Measurements from ENCODE around the gene COBL. TPM values are rescaled to one million over a fixed set of nuclear protein-coding genes. Genes with fewer than 3 reads are reported as not detected.

COBL gene
- total RNA-seq, 1 donor from 2014 or later, result 53.2 TPM

GRCh38 chr7:51058764-51059163, 257.8 kb downstream of the COBL start:
- H3K4me3 ChIP-seq (ENCODE audit: low read length in 3 of 3), result no peak overlapping the region
- no peaks in the 10 kb centered on the region for H3K27me3 ChIP-seq (ENCODE audit: control insufficient read depth in 3 of 3, insufficient read depth in 3 of 3, low read length in 3 of 3)
- H3K27ac ChIP-seq (ENCODE audit: low read depth, low read length), result no peak overlapping the region
- no peaks in the 10 kb centered on the region for H3K9me3 ChIP-seq (ENCODE audit: control insufficient read depth in 3 of 3, low read length in 3 of 3)
- H3K9ac ChIP-seq (ENCODE audit: low read depth in 1 of 3, low read length in 3 of 3), result no peak overlapping the region
- H3K4me1 ChIP-seq (ENCODE audit: control insufficient read depth in 3 of 3, insufficient read depth in 3 of 3, low read length in 3 of 3), result peaks cover 0 to 9% (median 7%) of the 10 kb centered on the region in 3 donors
- H3K36me3 ChIP-seq (ENCODE audit: control insufficient read depth in 3 of 3, insufficient read depth in 3 of 3, low read length in 3 of 3), result no peaks in the 10 kb centered on the region

DNA sequence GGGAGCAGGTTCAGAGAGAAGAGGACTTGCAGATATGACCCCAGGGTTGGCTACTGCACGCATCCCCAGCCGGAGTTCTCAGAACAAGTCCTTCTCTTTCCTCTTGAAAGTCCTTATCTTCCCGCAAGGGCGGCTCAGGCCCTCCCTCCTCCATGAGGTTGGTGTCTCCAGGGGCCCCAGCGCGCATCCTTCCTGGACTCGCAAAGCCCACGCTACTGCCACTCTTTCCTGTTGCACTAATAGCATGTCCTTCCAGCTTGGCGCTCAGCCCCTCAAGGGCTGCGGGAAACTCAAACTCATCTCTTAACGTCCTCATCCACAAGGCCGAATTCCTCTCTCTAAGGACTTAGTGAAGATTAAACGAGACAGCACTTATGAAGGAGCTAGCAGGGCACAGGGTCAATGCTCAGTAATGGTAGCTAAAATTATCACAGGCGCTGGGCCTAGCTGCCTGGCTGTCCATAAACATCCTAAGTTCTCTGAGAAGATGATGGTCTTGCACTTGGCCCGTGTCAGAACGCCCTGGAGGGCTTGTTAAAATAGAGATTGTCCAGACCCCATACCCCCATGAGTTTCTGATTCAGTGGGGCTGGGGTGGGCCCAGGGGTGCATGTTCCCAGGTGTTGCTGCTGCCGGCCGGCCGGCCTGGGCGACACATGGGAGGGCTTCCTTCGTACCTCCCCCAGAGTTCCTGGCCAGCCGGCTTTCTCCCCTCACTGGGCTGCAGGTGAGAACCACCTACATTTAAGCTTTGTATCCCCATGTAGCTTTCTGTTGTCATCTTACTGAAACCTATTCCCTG, 261.4 kb downstream of the COBL start:
- no peak overlapping the region for H3K4me3 ChIP-seq (ENCODE audit: low read length in 3 of 3)
- H3K27ac ChIP-seq (ENCODE audit: low read depth, low read length), result no peak overlapping the region
- no peaks in the 10 kb centered on the region for H3K9me3 ChIP-seq (ENCODE audit: control insufficient read depth in 3 of 3, low read length in 3 of 3)
- H3K36me3 ChIP-seq (ENCODE audit: control insufficient read depth in 3 of 3, insufficient read depth in 3 of 3, low read length in 3 of 3), result no peaks in the 10 kb centered on the region
- no peak overlapping the region for H3K9ac ChIP-seq (ENCODE audit: low read depth in 1 of 3, low read length in 3 of 3)
- H3K27me3 ChIP-seq (ENCODE audit: control insufficient read depth in 3 of 3, insufficient read depth in 3 of 3, low read length in 3 of 3), result peaks cover 0 to 3% (median 0%) of the 10 kb centered on the region in 3 donors
- no peaks in the 10 kb centered on the region for H3K4me1 ChIP-seq (ENCODE audit: control insufficient read depth in 3 of 3, insufficient read depth in 3 of 3, low read length in 3 of 3)

- H3K27ac ChIP-seq (ENCODE audit: low read depth, low read length), result no peak overlapping the region
- H3K9ac ChIP-seq (ENCODE audit: low read depth in 1 of 3, low read length in 3 of 3), result no peak overlapping the region
- no peak overlapping the region for H3K4me3 ChIP-seq (ENCODE audit: low read length in 3 of 3)
- no peaks in the 10 kb centered on the region for H3K36me3 ChIP-seq (ENCODE audit: control insufficient read depth in 3 of 3, insufficient read depth in 3 of 3, low read length in 3 of 3)
- H3K27me3 ChIP-seq (ENCODE audit: control insufficient read depth in 3 of 3, insufficient read depth in 3 of 3, low read length in 3 of 3), result peaks cover 0 to 3% (median 0%) of the 10 kb centered on the region in 3 donors
- H3K9me3 ChIP-seq (ENCODE audit: control insufficient read depth in 3 of 3, low read length in 3 of 3), result no peaks in the 10 kb centered on the region
- H3K4me1 ChIP-seq (ENCODE audit: control insufficient read depth in 3 of 3, insufficient read depth in 3 of 3, low read length in 3 of 3), result no peaks in the 10 kb centered on the region
Measured at GRCh38 chr7:51054231-51054630, 262.4 kb downstream of the COBL start.

DNA sequence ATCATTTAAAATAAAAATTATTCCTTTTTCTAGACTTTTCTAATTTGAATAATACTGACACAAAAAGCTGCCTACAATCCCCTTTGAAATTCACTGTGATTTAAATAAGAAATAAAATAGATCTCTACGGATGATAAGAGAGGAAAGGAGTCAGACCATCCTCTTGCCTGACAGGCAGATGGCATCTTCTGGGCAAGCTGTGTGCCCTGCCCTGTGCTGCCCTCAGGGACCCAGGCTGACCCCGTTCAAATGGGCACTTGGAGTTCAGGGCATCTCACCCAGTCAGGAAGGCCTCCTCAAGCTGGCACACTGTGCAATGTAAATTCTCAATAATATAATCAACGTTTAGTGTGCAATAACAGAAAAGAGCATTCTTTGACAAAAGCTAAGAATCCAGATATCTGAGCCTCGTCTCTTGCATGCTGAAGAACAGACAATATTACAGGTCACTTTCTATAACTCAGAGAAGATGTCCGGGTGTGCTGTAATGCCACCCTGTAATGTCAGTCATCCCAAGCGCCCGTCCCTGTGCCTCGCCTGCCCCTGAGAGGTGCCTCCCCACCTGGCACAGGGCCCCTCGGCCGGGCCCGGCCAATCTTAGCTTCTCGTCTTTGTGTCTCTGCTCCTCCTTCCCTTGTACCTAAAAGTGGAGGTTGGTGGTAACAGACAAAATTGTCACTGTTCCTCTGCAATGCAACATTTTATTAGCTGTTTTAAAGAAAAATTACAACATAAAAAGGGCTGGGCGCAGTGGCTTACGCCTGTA, 263.3 kb downstream of the COBL start:
- H3K9ac ChIP-seq (ENCODE audit: low read depth in 1 of 3, low read length in 3 of 3), result no peak overlapping the region
- H3K4me1 ChIP-seq (ENCODE audit: control insufficient read depth in 3 of 3, insufficient read depth in 3 of 3, low read length in 3 of 3), result no peaks in the 10 kb centered on the region
- H3K27me3 ChIP-seq (ENCODE audit: control insufficient read depth in 3 of 3, insufficient read depth in 3 of 3, low read length in 3 of 3), result peaks cover 0 to 3% (median 0%) of the 10 kb centered on the region in 3 donors
- no peaks in the 10 kb centered on the region for H3K9me3 ChIP-seq (ENCODE audit: control insufficient read depth in 3 of 3, low read length in 3 of 3)
- H3K4me3 ChIP-seq (ENCODE audit: low read length in 3 of 3), result no peak overlapping the region
- no peaks in the 10 kb centered on the region for H3K36me3 ChIP-seq (ENCODE audit: control insufficient read depth in 3 of 3, insufficient read depth in 3 of 3, low read length in 3 of 3)
- H3K27ac ChIP-seq (ENCODE audit: low read depth, low read length), result no peak overlapping the region

GRCh38 chr7:51046482-51046881, 270.1 kb downstream of the COBL start:
- Histone ChIP-seq H3K27ac (ENCODE audit: low read depth, low read length) (no peak overlapping the region), H3K9me3 (ENCODE audit: control insufficient read depth in 3 of 3, low read length in 3 of 3) (no peaks in the 10 kb centered on the region), H3K4me3 (ENCODE audit: low read length in 3 of 3) (no peak overlapping the region), H3K36me3 (ENCODE audit: control insufficient read depth in 3 of 3, insufficient read depth in 3 of 3, low read length in 3 of 3) (no peaks in the 10 kb centered on the region), H3K4me1 (ENCODE audit: control insufficient read depth in 3 of 3, insufficient read depth in 3 of 3, low read length in 3 of 3) (no peaks in the 10 kb centered on the region), H3K9ac (ENCODE audit: low read depth in 1 of 3, low read length in 3 of 3) (no peak overlapping the region), H3K27me3 (ENCODE audit: control insufficient read depth in 3 of 3, insufficient read depth in 3 of 3, low read length in 3 of 3) (peaks cover 0 to under 1% (median 0%) of the 10 kb centered on the region in 3 donors)

DNA sequence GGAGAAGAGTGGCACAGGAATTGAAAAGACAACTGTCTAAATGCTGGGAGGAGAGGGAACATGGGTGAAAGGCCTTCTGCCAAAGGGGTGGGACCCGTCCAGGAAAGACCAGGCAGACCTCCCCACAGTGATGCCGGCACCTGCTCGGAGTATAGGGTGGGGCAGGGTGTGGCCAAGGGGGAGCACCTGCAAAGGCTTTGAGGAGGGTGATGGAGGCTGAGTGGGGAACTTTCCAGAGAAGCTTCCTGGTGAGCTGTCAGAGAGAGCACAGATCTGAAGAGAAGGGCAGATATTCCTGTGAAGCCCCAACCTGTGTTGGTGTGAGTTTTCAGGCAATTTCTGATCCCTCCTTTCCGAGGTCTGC, 270.5 kb downstream of the COBL start:
- Histone ChIP-seq H3K36me3 (ENCODE audit: control insufficient read depth in 3 of 3, insufficient read depth in 3 of 3, low read length in 3 of 3) (no peaks in the 10 kb centered on the region), H3K9ac (ENCODE audit: low read depth in 1 of 3, low read length in 3 of 3) (no peak overlapping the region), H3K4me1 (ENCODE audit: control insufficient read depth in 3 of 3, insufficient read depth in 3 of 3, low read length in 3 of 3) (no peaks in the 10 kb centered on the region), H3K27ac (ENCODE audit: low read depth, low read length) (no peak overlapping the region), H3K9me3 (ENCODE audit: control insufficient read depth in 3 of 3, low read length in 3 of 3) (no peaks in the 10 kb centered on the region), H3K4me3 (ENCODE audit: low read length in 3 of 3) (no peak overlapping the region), H3K27me3 (ENCODE audit: control insufficient read depth in 3 of 3, insufficient read depth in 3 of 3, low read length in 3 of 3) (no peaks in the 10 kb centered on the region)

DNA sequence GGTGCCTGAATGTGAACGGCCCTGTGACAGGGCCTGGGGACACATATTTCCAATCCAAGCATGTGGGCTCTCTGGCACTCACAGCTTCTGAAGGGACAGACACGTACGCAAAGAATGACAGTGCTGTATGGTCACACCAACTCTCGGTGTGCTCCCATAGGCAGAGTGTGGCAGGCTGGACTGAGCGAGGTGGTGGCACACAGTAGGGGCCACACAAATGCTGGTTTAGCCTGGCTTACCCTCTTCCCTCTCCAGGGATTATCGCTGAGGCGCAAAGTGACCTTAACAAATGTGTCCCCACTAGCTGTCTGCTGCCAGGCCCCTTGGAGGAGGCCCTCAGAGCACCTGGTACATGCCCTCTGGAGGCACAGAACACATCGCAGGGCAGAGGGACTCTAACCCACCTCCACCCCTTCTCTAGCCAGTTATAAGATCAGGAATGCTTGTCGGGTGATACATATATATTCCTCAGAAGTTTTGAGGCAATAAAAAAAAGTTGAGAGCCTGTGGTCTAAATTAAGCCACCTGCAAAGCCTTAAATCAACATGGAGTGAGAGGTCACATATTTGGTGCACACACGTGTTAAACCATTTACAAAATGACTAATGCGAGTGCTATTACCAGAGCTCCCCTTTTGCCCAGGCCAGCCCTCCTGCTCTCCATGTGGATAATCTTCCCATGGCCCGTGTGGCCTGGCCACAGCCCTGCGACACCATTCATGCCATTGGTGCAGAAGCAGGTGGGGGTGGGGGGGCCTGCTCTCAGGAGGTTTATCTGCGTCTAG, 271.1 kb downstream of the COBL start:
- Histone ChIP-seq H3K9ac (ENCODE audit: low read depth in 1 of 3, low read length in 3 of 3) (no peak overlapping the region), H3K9me3 (ENCODE audit: control insufficient read depth in 3 of 3, low read length in 3 of 3) (no peaks in the 10 kb centered on the region), H3K4me3 (ENCODE audit: low read length in 3 of 3) (no peak overlapping the region), H3K27me3 (ENCODE audit: control insufficient read depth in 3 of 3, insufficient read depth in 3 of 3, low read length in 3 of 3) (no peaks in the 10 kb centered on the region), H3K4me1 (ENCODE audit: control insufficient read depth in 3 of 3, insufficient read depth in 3 of 3, low read length in 3 of 3) (no peaks in the 10 kb centered on the region), H3K27ac (ENCODE audit: low read depth, low read length) (no peak overlapping the region), H3K36me3 (ENCODE audit: control insufficient read depth in 3 of 3, insufficient read depth in 3 of 3, low read length in 3 of 3) (no peaks in the 10 kb centered on the region)

- Histone ChIP-seq H3K4me1 (ENCODE audit: control insufficient read depth in 3 of 3, insufficient read depth in 3 of 3, low read length in 3 of 3) (no peaks in the 10 kb centered on the region), H3K36me3 (ENCODE audit: control insufficient read depth in 3 of 3, insufficient read depth in 3 of 3, low read length in 3 of 3) (no peaks in the 10 kb centered on the region), H3K9ac (ENCODE audit: low read depth in 1 of 3, low read length in 3 of 3) (no peak overlapping the region), H3K4me3 (ENCODE audit: low read length in 3 of 3) (no peak overlapping the region), H3K27me3 (ENCODE audit: control insufficient read depth in 3 of 3, insufficient read depth in 3 of 3, low read length in 3 of 3) (no peaks in the 10 kb centered on the region), H3K9me3 (ENCODE audit: control insufficient read depth in 3 of 3, low read length in 3 of 3) (no peaks in the 10 kb centered on the region), H3K27ac (ENCODE audit: low read depth, low read length) (no peak overlapping the region)
Measured at GRCh38 chr7:51043461-51043860, 273.1 kb downstream of the COBL start.

DNA sequence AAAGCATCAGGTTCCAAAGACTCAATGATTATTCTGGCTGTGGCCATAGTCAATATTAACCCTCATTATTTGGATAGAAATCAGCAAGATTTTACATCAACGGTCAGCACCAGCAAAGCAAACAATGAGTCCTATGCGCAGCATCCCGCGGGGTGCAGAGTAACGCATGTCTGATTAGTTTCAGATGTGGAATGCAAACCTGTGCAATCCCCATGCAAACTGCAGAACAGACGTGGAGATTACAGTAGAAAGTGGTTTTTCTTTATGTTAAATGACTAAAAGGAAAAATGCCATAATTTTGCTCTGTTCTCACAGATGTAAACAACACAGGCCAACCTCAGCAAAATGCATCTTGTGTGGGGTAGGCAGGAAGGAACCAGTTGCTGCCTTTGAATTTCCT, 275.8 kb downstream of the COBL start:
- Histone ChIP-seq H3K27me3 (ENCODE audit: control insufficient read depth in 3 of 3, insufficient read depth in 3 of 3, low read length in 3 of 3) (no peaks in the 10 kb centered on the region), H3K4me3 (ENCODE audit: low read length in 3 of 3) (no peak overlapping the region), H3K9ac (ENCODE audit: low read depth in 1 of 3, low read length in 3 of 3) (no peak overlapping the region), H3K27ac (ENCODE audit: low read depth, low read length) (no peak overlapping the region), H3K36me3 (ENCODE audit: control insufficient read depth in 3 of 3, insufficient read depth in 3 of 3, low read length in 3 of 3) (no peaks in the 10 kb centered on the region), H3K9me3 (ENCODE audit: control insufficient read depth in 3 of 3, low read length in 3 of 3) (no peaks in the 10 kb centered on the region), H3K4me1 (ENCODE audit: control insufficient read depth in 3 of 3, insufficient read depth in 3 of 3, low read length in 3 of 3) (no peaks in the 10 kb centered on the region)

DNA sequence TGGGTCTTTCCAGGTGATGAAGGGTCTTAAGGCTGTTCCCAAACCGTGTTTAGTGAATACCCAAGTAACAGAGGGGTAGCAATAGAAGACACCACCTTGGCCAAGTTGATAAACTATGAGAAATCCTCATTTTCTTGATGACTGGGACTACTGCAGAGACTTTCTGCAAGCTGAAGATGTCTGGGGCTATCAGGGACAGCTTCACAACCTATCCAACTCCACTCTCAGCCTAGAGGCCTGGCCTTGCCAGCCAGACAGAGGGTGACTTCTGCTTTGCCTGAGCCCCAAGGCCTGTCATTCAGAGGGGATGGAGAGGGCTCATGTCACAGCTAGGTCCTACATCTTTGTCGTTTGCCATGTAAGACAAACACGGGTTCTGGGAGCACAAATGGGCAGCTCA, 278.0 kb downstream of the COBL start:
- Histone ChIP-seq H3K9ac (ENCODE audit: low read depth in 1 of 3, low read length in 3 of 3) (no peak overlapping the region), H3K27ac (ENCODE audit: low read depth, low read length) (no peak overlapping the region), H3K4me3 (ENCODE audit: low read length in 3 of 3) (no peak overlapping the region), H3K36me3 (ENCODE audit: control insufficient read depth in 3 of 3, insufficient read depth in 3 of 3, low read length in 3 of 3) (no peaks in the 10 kb centered on the region), H3K4me1 (ENCODE audit: control insufficient read depth in 3 of 3, insufficient read depth in 3 of 3, low read length in 3 of 3) (peaks cover 6 to 13% (median 8%) of the 10 kb centered on the region in 3 donors), H3K27me3 (ENCODE audit: control insufficient read depth in 3 of 3, insufficient read depth in 3 of 3, low read length in 3 of 3) (no peaks in the 10 kb centered on the region), H3K9me3 (ENCODE audit: control insufficient read depth in 3 of 3, low read length in 3 of 3) (no peaks in the 10 kb centered on the region)

Data from skeletal muscle tissue (tissue), 4 donors.